ENCODE results near the gene CRELD2.

- TF ChIP-seq CTCF (IDR thresholded peaks at IDR 0.05) (no peak), POLR2A (IDR thresholded peaks at IDR 0.05) (no peak)
Observed at GRCh38 chr22:49904040-49904369, 14.4 kb upstream of the CRELD2 start.

Measured in suprapubic skin (tissue), 3 donors.